ENCODE results near the gene DCXR. TPM values are rescaled to one million over a fixed set of nuclear protein-coding genes. Genes with fewer than 3 reads are reported as not detected.

The DCXR gene
- total and polyA plus RNA-seq, 2 of the 13 experiments (the other 11 are each of a cell fraction or from before 2014, with no cell fraction given) = 287 to 311 TPM

- TF ChIP-seq, protein P1, sequence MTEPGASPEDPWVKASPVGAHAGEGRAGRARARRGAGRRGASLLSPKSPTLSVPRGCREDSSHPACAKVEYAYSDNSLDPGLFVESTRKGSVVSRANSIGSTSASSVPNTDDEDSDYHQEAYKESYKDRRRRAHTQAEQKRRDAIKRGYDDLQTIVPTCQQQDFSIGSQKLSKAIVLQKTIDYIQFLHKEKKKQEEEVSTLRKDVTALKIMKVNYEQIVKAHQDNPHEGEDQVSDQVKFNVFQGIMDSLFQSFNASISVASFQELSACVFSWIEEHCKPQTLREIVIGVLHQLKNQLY (CRISPR knock-in tag; IDR thresholded peaks at IDR 0.05) = no peak
- TF ChIP-seq MNT (IDR thresholded peaks at IDR 0.05) (no peak), NFAT5 (CRISPR knock-in tag; IDR thresholded peaks at IDR 0.05) (no peak), ZNF329 (CRISPR knock-in tag; IDR thresholded peaks at IDR 0.05; ENCODE audit: low read depth) (no peak), MYC (CRISPR knock-in tag; IDR thresholded peaks at IDR 0.05; ENCODE audit: borderline replicate concordance) (0 out of 2 replicates have a peak, but pooled peaks have one; percentile 10), YEATS2 (CRISPR knock-in tag; IDR thresholded peaks at IDR 0.05; ENCODE audit: borderline replicate concordance) (0 out of 2 replicates have a peak, but pooled peaks have one; percentile 11), ZNF788 (CRISPR knock-in tag; IDR thresholded peaks at IDR 0.05; ENCODE audit: borderline replicate concordance) (peak; percentile 26; the same call in 1 of the 2 replicates), ZMAT3 (CRISPR knock-in tag; conservative IDR thresholded peaks at IDR 0.05) (no peak), RBM22 (optimal IDR thresholded peaks at IDR 0.05; ENCODE audit: low read length) (peak; percentile 94), NONO (IDR thresholded peaks at IDR 0.05) (no peak), NONO (CRISPR knock-in tag; conservative IDR thresholded peaks at IDR 0.05) (peak; percentile 54; the same call in 1 of the 2 replicates), MAZ (IDR thresholded peaks at IDR 0.05; ENCODE audit: borderline replicate concordance, low read depth, low read length) (no peak), MAZ (CRISPR knock-in tag; IDR thresholded peaks at IDR 0.05; ENCODE audit: low read depth) (peak; percentile 61; the same call in 1 of the 2 replicates), SRSF1 (optimal IDR thresholded peaks at IDR 0.05; ENCODE audit: low read depth, low read length) (peak; percentile 33), ZKSCAN1 (IDR thresholded peaks at IDR 0.05; ENCODE audit: low read length) (no peak), DNMT1 (CRISPR knock-in tag; IDR thresholded peaks at IDR 0.05) (0 out of 2 replicates have a peak, but pooled peaks have one; percentile 67), MTERF4 (CRISPR knock-in tag; IDR thresholded peaks at IDR 0.05) (0 out of 2 replicates have a peak, but pooled peaks have one; percentile 54), PATZ1 (CRISPR knock-in tag; IDR thresholded peaks at IDR 0.05) (peak; percentile 51)
These were observed 19.1 kb downstream of the DCXR start (continued) for GRCh38 chr17:82018152-82018988.
